AG09319 (cell line): ENCODE data around the gene BATF3.
A peak's percentile ranks its signal among the peaks of the same experiment; 100 is the strongest.

Experiments used
- DNase-seq: peaks from one replicate; pipeline ENCODE4 v3.0.0-alpha.2; 2010; ENCODE audit warnings: low read depth; ENCODE audit errors: extremely low read depth
- TF ChIP-seq, protein P1 (sequence below): IDR thresholded peaks from 2 replicates; pipeline ENCODE4 v1.5.1; 2011; ENCODE audit warnings: low read depth, mild to moderate bottlenecking, inconsistent platforms, low read length, moderate library complexity

The BATF3 gene

GRCh38 chr1:212702672-212703071, 3.0 kb upstream of the BATF3 start:
- TF ChIP-seq, protein P1, sequence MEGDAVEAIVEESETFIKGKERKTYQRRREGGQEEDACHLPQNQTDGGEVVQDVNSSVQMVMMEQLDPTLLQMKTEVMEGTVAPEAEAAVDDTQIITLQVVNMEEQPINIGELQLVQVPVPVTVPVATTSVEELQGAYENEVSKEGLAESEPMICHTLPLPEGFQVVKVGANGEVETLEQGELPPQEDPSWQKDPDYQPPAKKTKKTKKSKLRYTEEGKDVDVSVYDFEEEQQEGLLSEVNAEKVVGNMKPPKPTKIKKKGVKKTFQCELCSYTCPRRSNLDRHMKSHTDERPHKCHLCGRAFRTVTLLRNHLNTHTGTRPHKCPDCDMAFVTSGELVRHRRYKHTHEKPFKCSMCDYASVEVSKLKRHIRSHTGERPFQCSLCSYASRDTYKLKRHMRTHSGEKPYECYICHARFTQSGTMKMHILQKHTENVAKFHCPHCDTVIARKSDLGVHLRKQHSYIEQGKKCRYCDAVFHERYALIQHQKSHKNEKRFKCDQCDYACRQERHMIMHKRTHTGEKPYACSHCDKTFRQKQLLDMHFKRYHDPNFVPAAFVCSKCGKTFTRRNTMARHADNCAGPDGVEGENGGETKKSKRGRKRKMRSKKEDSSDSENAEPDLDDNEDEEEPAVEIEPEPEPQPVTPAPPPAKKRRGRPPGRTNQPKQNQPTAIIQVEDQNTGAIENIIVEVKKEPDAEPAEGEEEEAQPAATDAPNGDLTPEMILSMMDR = no peak
- DNase-seq = no peak

DNA sequence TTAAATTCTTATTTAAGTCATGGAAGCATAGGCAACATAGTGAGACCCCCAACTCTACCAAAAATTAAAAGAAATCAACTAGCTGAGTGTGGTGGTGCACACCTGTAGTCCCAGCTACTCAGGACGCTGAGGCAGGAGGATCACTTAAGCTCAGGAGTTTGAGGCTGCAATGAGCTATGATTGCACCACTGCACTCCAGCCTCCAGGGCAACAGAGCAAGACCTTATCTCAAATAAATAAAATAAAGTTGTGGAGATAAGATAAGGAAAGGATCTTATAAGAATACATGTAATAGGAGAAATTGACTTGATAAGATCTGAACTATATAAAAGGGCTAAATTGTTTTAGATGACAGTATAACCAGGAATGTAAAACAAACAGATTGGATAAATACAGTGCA, 2.3 kb upstream of the BATF3 start:
- TF ChIP-seq, protein P1 = no peak

GRCh38 chr1:212700892-212701819, 1.5 kb upstream of the BATF3 start:
- DNase-seq = no peak

More for the DNA sequence above, 2.3 kb upstream of the BATF3 start:
- DNase-seq = no peak

GRCh38 chr1:212700223-212700891, 717 bp upstream of the BATF3 start:
- no peak for DNase-seq

More at GRCh38 chr1:212700892-212701819, 1.5 kb upstream of the BATF3 start:
- TF ChIP-seq, protein P1 = peak; percentile 16

GRCh38 chr1:212699104-212699624, 476 bp downstream of the BATF3 start:
- TF ChIP-seq, protein P1 = peak; percentile 45
- no peak for DNase-seq

More at GRCh38 chr1:212700223-212700891, 717 bp upstream of the BATF3 start:
- TF ChIP-seq, protein P1 = no peak

- TF ChIP-seq, protein P1 = no peak
- no peak for DNase-seq
Observed at GRCh38 chr1:212698467-212699103, 1.1 kb downstream of the BATF3 start.
